Activated naive CD4-positive, alpha-beta T cell treated with anti-CD3 and anti-CD28 coated beads for 36 hours (primary cell): Measurements from ENCODE around the gene IFIT3. TPM values are rescaled to one million over a fixed set of nuclear protein-coding genes. Genes with fewer than 3 reads are reported as not detected.
"Not testable (repeated sequence)": the region's sequence is repeated elsewhere in the genome, so short reads cannot be mapped to it uniquely, and the experiment has no call there.

ENCODE experiments used
- CTCF ChIA-PET: fragments of 350-600 bp; sonication (Branson Sonifier 250); formaldehyde crosslinking; loops from one replicate; lab custom pipeline; 2021; ENCODE audit warnings: antibody characterized with exemption; lab: Charles Lee
- DNase-seq: peaks from one replicate; pipeline ENCODE4 v3.0.0-alpha.2; 2020
- H3K27ac Mint-ChIP-seq: one replicate; pipeline ENCODE4 v1.8.0; 2021; ENCODE audit warnings: mild to moderate bottlenecking, mixed read lengths
- H3K27me3 Mint-ChIP-seq: one replicate; pipeline ENCODE4 v1.8.0; 2021; ENCODE audit warnings: low read depth, mixed read lengths
- H3K36me3 Mint-ChIP-seq: one replicate; pipeline ENCODE4 v1.8.0; 2021; ENCODE audit warnings: low read depth, mixed read lengths
- H3K4me1 Mint-ChIP-seq: one replicate; pipeline ENCODE4 v1.8.0; 2021; ENCODE audit warnings: low read depth, mixed read lengths
- H3K4me3 Mint-ChIP-seq: one replicate; pipeline ENCODE4 v1.8.0; 2021; ENCODE audit warnings: mild to moderate bottlenecking, moderate library complexity, mixed read lengths
- H3K9me3 Mint-ChIP-seq: one replicate; pipeline ENCODE4 v1.8.0; 2021; ENCODE audit warnings: mixed read lengths
- intact Hi-C: fragments of 100-400 bp; cut with micrococcal nuclease; formaldehyde crosslinking; loops from one replicate; pipeline ENCODE4 v1.15.1; 2023
- total RNA-seq, 2 experiments: library from RNA; stranded (reverse); gene quantifications; one replicate each; pipeline ENCODE4 v1.2.3, GENCODE V29; 2021

The IFIT3 gene
- total RNA-seq, 2 experiments from 2014 or later, result 13.9 to 14.4 TPM

- Mint-ChIP-seq H3K4me1 (peaks cover 7% of the 10 kb centered on the region), H3K36me3 (peaks cover 2% of the 10 kb centered on the region), H3K9me3 (no peaks in the 10 kb centered on the region), H3K27ac (no peak overlapping the region), H3K27me3 (no peaks in the 10 kb centered on the region), H3K4me3 (no peak overlapping the region)
- CTCF ChIA-PET, result no interaction called here
- intact Hi-C loops, result no loop called here
- DNase-seq, result no peak
Observed at GRCh38 chr10:89342206-89342958, 14.6 kb downstream of the IFIT3 start.

- DNase-seq, result no peak
- CTCF ChIA-PET, result no interaction called here
- Mint-ChIP-seq H3K4me3 (no peak overlapping the region), H3K9me3 (no peaks in the 10 kb centered on the region), H3K27me3 (no peaks in the 10 kb centered on the region), H3K4me1 (peaks cover 8% of the 10 kb centered on the region), H3K27ac (no peak overlapping the region), H3K36me3 (peaks cover 2% of the 10 kb centered on the region)
- intact Hi-C loops, result no loop called here
Observed at GRCh38 chr10:89343089-89343767, 15.4 kb downstream of the IFIT3 start.

GRCh38 chr10:89344156-89344555 lies 16.4 kb downstream of the IFIT3 start:
- Mint-ChIP-seq H3K4me1 (peaks cover 14% of the 10 kb centered on the region), H3K27ac (no peak overlapping the region), H3K36me3 (peaks cover 2% of the 10 kb centered on the region), H3K4me3 (no peak overlapping the region), H3K27me3 (no peaks in the 10 kb centered on the region), H3K9me3 (no peaks in the 10 kb centered on the region)
- intact Hi-C loops, result no loop called here
- CTCF ChIA-PET, result no interaction called here
- DNase-seq, result no peak

GRCh38 chr10:89345367-89346000 lies 17.7 kb downstream of the IFIT3 start:
- H3K4me3 Mint-ChIP-seq, result no peak overlapping the region
- CTCF ChIA-PET, result interaction anchor here (1.0 kb wide), 1 partner anchor 24 kb away, joined by 3 read pairs; no protein-coding TSS in a partner anchor
- H3K27me3 Mint-ChIP-seq, result peaks cover 2% of the 10 kb centered on the region
- H3K9me3 Mint-ChIP-seq, result no peaks in the 10 kb centered on the region
- no peak for DNase-seq
- no peaks in the 10 kb centered on the region for H3K36me3 Mint-ChIP-seq
- H3K4me1 Mint-ChIP-seq, result peaks cover 18% of the 10 kb centered on the region
- intact Hi-C loops, result no loop called here
- H3K27ac Mint-ChIP-seq, result no peak overlapping the region

GRCh38 chr10:89346405-89347254 lies 18.8 kb downstream of the IFIT3 start:
- no peak for DNase-seq
- CTCF ChIA-PET, result interaction anchor here (1.0 to 1.6 kb wide), 2 partner anchors 17 to 22 kb away, joined by 3 to 8 read pairs; no protein-coding TSS in a partner anchor
- Mint-ChIP-seq H3K9me3 (no peaks in the 10 kb centered on the region), H3K36me3 (no peaks in the 10 kb centered on the region), H3K27ac (no peak overlapping the region), H3K27me3 (peaks cover 2% of the 10 kb centered on the region), H3K4me1 (peaks cover 30% of the 10 kb centered on the region), H3K4me3 (no peak overlapping the region)
- intact Hi-C loops, result no loop called here

GRCh38 chr10:89347701-89348457 lies 20.1 kb downstream of the IFIT3 start:
- H3K27ac Mint-ChIP-seq, result no peak overlapping the region
- H3K4me3 Mint-ChIP-seq, result no peak overlapping the region
- no peak for DNase-seq
- peaks cover 2% of the 10 kb centered on the region for H3K27me3 Mint-ChIP-seq
- H3K36me3 Mint-ChIP-seq, result no peaks in the 10 kb centered on the region
- CTCF ChIA-PET, result interaction anchor here (0.7 to 1.6 kb wide), 2 partner anchors 16 to 22 kb away, joined by 6 to 8 read pairs; no protein-coding TSS in a partner anchor
- H3K9me3 Mint-ChIP-seq, result no peaks in the 10 kb centered on the region
- H3K4me1 Mint-ChIP-seq, result peaks cover 37% of the 10 kb centered on the region
- intact Hi-C loops, result no loop called here

GRCh38 chr10:89348481-89348880 lies 20.7 kb downstream of the IFIT3 start:
- CTCF ChIA-PET, result interaction anchor here (1.1 kb wide), 1 partner anchor 21 kb away, joined by 3 read pairs; no protein-coding TSS in a partner anchor
- H3K36me3 Mint-ChIP-seq, result no peaks in the 10 kb centered on the region
- no peak for DNase-seq
- intact Hi-C loops, result no loop called here
- peaks cover 2% of the 10 kb centered on the region for H3K27me3 Mint-ChIP-seq
- peaks cover 37% of the 10 kb centered on the region for H3K4me1 Mint-ChIP-seq
- no peaks in the 10 kb centered on the region for H3K9me3 Mint-ChIP-seq
- H3K4me3 Mint-ChIP-seq, result no peak overlapping the region
- no peak overlapping the region for H3K27ac Mint-ChIP-seq

GRCh38 chr10:89348975-89349374 lies 21.2 kb downstream of the IFIT3 start:
- peaks cover 2% of the 10 kb centered on the region for H3K27me3 Mint-ChIP-seq
- no peak overlapping the region for H3K27ac Mint-ChIP-seq
- no peaks in the 10 kb centered on the region for H3K9me3 Mint-ChIP-seq
- peaks cover 37% of the 10 kb centered on the region for H3K4me1 Mint-ChIP-seq
- intact Hi-C loops, result no loop called here
- H3K36me3 Mint-ChIP-seq, result no peaks in the 10 kb centered on the region
- no peak for DNase-seq
- CTCF ChIA-PET, result interaction anchor here (1.1 kb wide), 1 partner anchor 21 kb away, joined by 3 read pairs; no protein-coding TSS in a partner anchor
- H3K4me3 Mint-ChIP-seq, result no peak overlapping the region

- H3K9me3 Mint-ChIP-seq, H3K27me3 Mint-ChIP-seq, H3K36me3 Mint-ChIP-seq, DNase-seq, H3K4me3 Mint-ChIP-seq, H3K27ac Mint-ChIP-seq: not testable (repeated sequence)
- CTCF ChIA-PET, result interaction anchor here (0.7 to 1.4 kb wide), 4 partner anchors 9 to 321 kb away, joined by 3 to 4 read pairs (median 3); no protein-coding TSS in a partner anchor
- intact Hi-C loops, result loop anchor here (2.0 kb wide), 1 partner anchor 16 kb away; no protein-coding TSS in a partner anchor
- peaks cover 37% of the 10 kb centered on the region for H3K4me1 Mint-ChIP-seq
Observed at GRCh38 chr10:89350631-89351315, 23.0 kb downstream of the IFIT3 start.

- Mint-ChIP-seq H3K36me3 (no peaks in the 10 kb centered on the region), H3K4me3 (no peak overlapping the region), H3K27me3 (peaks cover 2% of the 10 kb centered on the region), H3K9me3 (no peaks in the 10 kb centered on the region), H3K4me1 (peaks cover 37% of the 10 kb centered on the region), H3K27ac (no peak overlapping the region)
- CTCF ChIA-PET, result interaction anchor here (0.7 to 1.4 kb wide), 4 partner anchors 8 to 321 kb away, joined by 3 to 4 read pairs (median 3); no protein-coding TSS in a partner anchor
- peak; percentile 48 for DNase-seq
- intact Hi-C loops, result loop anchor here (2.0 kb wide), 1 partner anchor 15 kb away; no protein-coding TSS in a partner anchor
Observed at GRCh38 chr10:89351412-89351779, 23.6 kb downstream of the IFIT3 start.
